ENCODE measurements around the gene PSMD13. TPM values are rescaled to one million over a fixed set of nuclear protein-coding genes. Genes with fewer than 3 reads are reported as not detected.
"Not testable (repeated sequence)": the region's sequence is repeated elsewhere in the genome, so short reads cannot be mapped to it uniquely, and the experiment has no call there.

The PSMD13 gene
- total RNA-seq, 1 donor from 2014 or later = 136 TPM

GRCh38 chr11:218815-219593 lies 17.8 kb upstream of the PSMD13 start:
- no peak for DNase-seq
- H3K4me3 Mint-ChIP-seq (ENCODE audit: unreplicated experiment) = no peak overlapping the region
- no peak for TF ChIP-seq CTCF (IDR thresholded peaks at IDR 0.05; ENCODE audit: partially characterized antibody, unreplicated experiment)
- H3K27me3 Mint-ChIP-seq (ENCODE audit: unreplicated experiment) = peaks cover 7% of the 10 kb centered on the region
- no peaks in the 10 kb centered on the region for H3K36me3 Mint-ChIP-seq (ENCODE audit: unreplicated experiment)
- peaks cover 2% of the 10 kb centered on the region for H3K4me1 Mint-ChIP-seq (ENCODE audit: low read depth, unreplicated experiment)
- H3K27ac Mint-ChIP-seq (ENCODE audit: unreplicated experiment) = no peak overlapping the region
- peaks cover 4% of the 10 kb centered on the region for H3K9me3 Mint-ChIP-seq (ENCODE audit: unreplicated experiment)

- DNase-seq; H3K36me3 Mint-ChIP-seq (ENCODE audit: unreplicated experiment); H3K27ac Mint-ChIP-seq (ENCODE audit: unreplicated experiment); H3K27me3 Mint-ChIP-seq (ENCODE audit: unreplicated experiment); H3K9me3 Mint-ChIP-seq (ENCODE audit: unreplicated experiment); H3K4me1 Mint-ChIP-seq (ENCODE audit: low read depth, unreplicated experiment); H3K4me3 Mint-ChIP-seq (ENCODE audit: unreplicated experiment): not testable (repeated sequence)
Observed at GRCh38 chr11:220641-221215, 16.0 kb upstream of the PSMD13 start.

GRCh38 chr11:221539-221938 lies 15.2 kb upstream of the PSMD13 start:
- Mint-ChIP-seq H3K27ac (ENCODE audit: unreplicated experiment) (no peak overlapping the region), H3K36me3 (ENCODE audit: unreplicated experiment) (no peaks in the 10 kb centered on the region), H3K4me3 (ENCODE audit: unreplicated experiment) (no peak overlapping the region), H3K27me3 (ENCODE audit: unreplicated experiment) (peaks cover 9% of the 10 kb centered on the region), H3K9me3 (ENCODE audit: unreplicated experiment) (peaks cover 4% of the 10 kb centered on the region), H3K4me1 (ENCODE audit: low read depth, unreplicated experiment) (peaks cover 9% of the 10 kb centered on the region)
- TF ChIP-seq CTCF (IDR thresholded peaks at IDR 0.05; ENCODE audit: partially characterized antibody, unreplicated experiment) = no peak
- no peak for DNase-seq

GRCh38 chr11:221998-222789 lies 14.6 kb upstream of the PSMD13 start:
- peaks cover 9% of the 10 kb centered on the region for H3K4me1 Mint-ChIP-seq (ENCODE audit: low read depth, unreplicated experiment)
- H3K9me3 Mint-ChIP-seq (ENCODE audit: unreplicated experiment) = peaks cover 4% of the 10 kb centered on the region
- peaks cover 9% of the 10 kb centered on the region for H3K27me3 Mint-ChIP-seq (ENCODE audit: unreplicated experiment)
- no peak overlapping the region for H3K27ac Mint-ChIP-seq (ENCODE audit: unreplicated experiment)
- TF ChIP-seq CTCF (IDR thresholded peaks at IDR 0.05; ENCODE audit: partially characterized antibody, unreplicated experiment) = no peak
- peak overlapping the region; percentile 9 for H3K4me3 Mint-ChIP-seq (ENCODE audit: unreplicated experiment)
- H3K36me3 Mint-ChIP-seq (ENCODE audit: unreplicated experiment) = no peaks in the 10 kb centered on the region
- DNase-seq = no peak

GRCh38 chr11:223026-223789 lies 13.6 kb upstream of the PSMD13 start:
- Mint-ChIP-seq H3K4me3 (ENCODE audit: unreplicated experiment) (no peak overlapping the region), H3K27ac (ENCODE audit: unreplicated experiment) (peak overlapping the region; percentile 15), H3K4me1 (ENCODE audit: low read depth, unreplicated experiment) (peaks cover 9% of the 10 kb centered on the region), H3K36me3 (ENCODE audit: unreplicated experiment) (no peaks in the 10 kb centered on the region), H3K27me3 (ENCODE audit: unreplicated experiment) (peaks cover 11% of the 10 kb centered on the region), H3K9me3 (ENCODE audit: unreplicated experiment) (peaks cover 4% of the 10 kb centered on the region)
- TF ChIP-seq CTCF (IDR thresholded peaks at IDR 0.05; ENCODE audit: partially characterized antibody, unreplicated experiment) = no peak
- no peak for DNase-seq
